SKM-1 treated with dmso at 0.1 percent for 144 hours (cell line): Measurements from ENCODE around the gene AGBL5.
"Not testable (repeated sequence)": the region's sequence is repeated elsewhere in the genome, so short reads cannot be mapped to it uniquely, and the experiment has no call there.

ENCODE experiments used
- DNase-seq: peaks from one replicate; lab custom pipeline; 2025; ENCODE audit not compliant: unreplicated experiment; lab: John Stamatoyannopoulos, UW

AGBL5 gene

GRCh38 chr2:27074738-27075565, 23.5 kb downstream of the AGBL5 start:
- DNase-seq = peak; percentile 69

- not testable (repeated sequence) for DNase-seq
Measured at GRCh38 chr2:27075566-27075871, 24.1 kb downstream of the AGBL5 start.

GRCh38 chr2:27076323-27076722, 24.9 kb downstream of the AGBL5 start:
- no peak for DNase-seq

GRCh38 chr2:27077231-27077630, 25.8 kb downstream of the AGBL5 start:
- DNase-seq = no peak

- DNase-seq = no peak
Measured at GRCh38 chr2:27078267-27079194, 27.1 kb downstream of the AGBL5 start, which contains the start of gene EMILIN1. EMILIN1 (plus strand) TSS chr2:27078615; CDS start chr2:27079066, 451 bp downstream.

- DNase-seq = no peak
Measured at GRCh38 chr2:27079233-27080139, 28.0 kb downstream of the AGBL5 start.

GRCh38 chr2:27080140-27080469, 28.6 kb downstream of the AGBL5 start:
- no peak for DNase-seq

GRCh38 chr2:27080603-27080936, 29.1 kb downstream of the AGBL5 start:
- no peak for DNase-seq

- DNase-seq = no peak
Measured at GRCh38 chr2:27081984-27082772, 30.7 kb downstream of the AGBL5 start.

- no peak for DNase-seq
Measured at GRCh38 chr2:27082773-27083409, 31.4 kb downstream of the AGBL5 start.

GRCh38 chr2:27083410-27084296, 32.2 kb downstream of the AGBL5 start:
- DNase-seq = no peak

- no peak for DNase-seq
Measured at GRCh38 chr2:27084297-27085061, 33.0 kb downstream of the AGBL5 start.

- no peak for DNase-seq
Measured at GRCh38 chr2:27085062-27085672, 33.7 kb downstream of the AGBL5 start.

GRCh38 chr2:27085673-27086089, 34.2 kb downstream of the AGBL5 start:
- peak; percentile 12 for DNase-seq

- peak; percentile 89 for DNase-seq
Measured at GRCh38 chr2:27086090-27086723, 34.7 kb downstream of the AGBL5 start.

- no peak for DNase-seq
Measured at GRCh38 chr2:27086724-27087593, 35.5 kb downstream of the AGBL5 start, which contains the start of gene KHK. KHK (plus strand) TSS chr2:27086772; CDS start chr2:27087260, 488 bp downstream.
